ENCODE results near the gene MKRN2OS.

Gene MKRN2OS

DNA sequence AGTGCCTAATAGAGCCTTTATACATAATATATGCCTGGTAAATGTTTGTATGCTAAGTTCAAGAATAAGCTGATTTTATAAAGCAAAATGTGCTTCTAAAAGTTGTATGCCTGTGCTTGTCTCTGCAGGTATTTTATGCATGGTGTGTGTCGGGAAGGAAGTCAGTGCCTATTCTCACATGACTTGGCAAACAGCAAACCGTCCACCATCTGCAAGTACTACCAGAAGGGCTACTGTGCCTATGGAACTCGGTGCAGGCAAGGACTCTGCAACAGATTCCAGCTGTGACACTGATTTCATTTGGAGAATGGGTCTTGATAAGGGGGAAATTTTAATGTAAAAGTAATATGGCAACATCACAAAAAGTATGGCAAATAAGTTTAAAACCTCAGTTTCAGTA is 23.4 kb upstream of the MKRN2OS start:
- H3K4me1 ChIP-seq (ENCODE audit: control extremely low read depth in 1 of 4, control insufficient read depth in 4 of 4, insufficient read depth in 4 of 4, low read length in 3 of 4) = no peaks in the 10 kb centered on the region
- 95% methylated on average over 3 of the region's 3 CpGs for WGBS (ENCODE audit: insufficient coverage)
- CTCF ChIA-PET = interaction anchor here (1.2 to 1.4 kb wide), 2 partner anchors 13 to 39 kb away, joined by 3 read pairs; no protein-coding TSS in a partner anchor
- no peak overlapping the region for H3K4me3 ChIP-seq (ENCODE audit: control insufficient read depth in 1 of 7, extremely low read depth in 1 of 7, insufficient read depth in 4 of 7, low read depth in 2 of 7, low read length in 6 of 7)
- POLR2A ChIA-PET = no interaction called here
- no peak for DNase-seq
- peaks cover 0 to 17% (median 5%) of the 10 kb centered on the region in 5 experiments for H3K9me3 ChIP-seq (ENCODE audit: control extremely low read depth in 1 of 5, control insufficient read depth in 4 of 5, insufficient read depth in 2 of 5, low read depth in 1 of 5, low read length in 4 of 5)
- no peaks in the 10 kb centered on the region for H3K27me3 ChIP-seq (replicated peaks in 2 of 5; ENCODE audit: control insufficient read depth in 4 of 5, insufficient read depth in 5 of 5, low read length in 4 of 5)
- H3K27ac ChIP-seq (ENCODE audit: insufficient read depth in 1 of 2, low read depth in 1 of 2, low read length in 2 of 2, poor library complexity in 1 of 2, severe bottlenecking in 2 of 2) = no peak overlapping the region
- peaks cover 16 to 41% (median 38%) of the 10 kb centered on the region in 4 experiments for H3K36me3 ChIP-seq (ENCODE audit: control insufficient read depth in 4 of 4, insufficient read depth in 4 of 4, low read length in 3 of 4)

DNA sequence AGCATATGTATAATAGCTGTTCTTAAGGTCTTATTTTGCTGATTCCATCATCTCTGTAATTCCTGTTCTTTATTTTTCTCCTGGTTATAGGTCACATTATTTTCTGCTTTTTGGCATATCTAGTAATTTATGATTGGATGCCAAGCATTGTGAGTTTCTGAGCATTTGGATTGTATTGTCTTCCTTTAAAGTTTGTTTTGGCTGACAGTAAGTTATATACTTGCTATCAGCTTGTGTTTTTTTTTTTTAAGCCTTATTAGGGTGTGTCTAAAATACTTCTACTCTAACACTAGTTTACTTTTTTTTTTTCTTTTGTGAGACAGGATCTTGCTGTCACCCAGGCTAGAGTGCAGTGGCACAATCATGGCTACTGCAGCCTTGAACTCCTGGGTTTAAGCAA is 21.7 kb upstream of the MKRN2OS start:
- H3K4me1 ChIP-seq (ENCODE audit: control extremely low read depth in 1 of 4, control insufficient read depth in 4 of 4, insufficient read depth in 4 of 4, low read length in 3 of 4) = no peaks in the 10 kb centered on the region
- no peak overlapping the region for H3K27ac ChIP-seq (ENCODE audit: insufficient read depth in 1 of 2, low read depth in 1 of 2, low read length in 2 of 2, poor library complexity in 1 of 2, severe bottlenecking in 2 of 2)
- H3K4me3 ChIP-seq (ENCODE audit: control insufficient read depth in 1 of 7, extremely low read depth in 1 of 7, insufficient read depth in 4 of 7, low read depth in 2 of 7, low read length in 6 of 7) = no peak overlapping the region
- H3K9me3 ChIP-seq (ENCODE audit: control extremely low read depth in 1 of 5, control insufficient read depth in 4 of 5, insufficient read depth in 2 of 5, low read depth in 1 of 5, low read length in 4 of 5) = peaks cover 0 to 17% (median 5%) of the 10 kb centered on the region in 5 experiments
- POLR2A ChIA-PET = no interaction called here
- no peaks in the 10 kb centered on the region for H3K27me3 ChIP-seq (replicated peaks in 2 of 5; ENCODE audit: control insufficient read depth in 4 of 5, insufficient read depth in 5 of 5, low read length in 4 of 5)
- no peak for DNase-seq
- H3K36me3 ChIP-seq (ENCODE audit: control insufficient read depth in 4 of 4, insufficient read depth in 4 of 4, low read length in 3 of 4) = peaks cover 15 to 30% (median 25%) of the 10 kb centered on the region in 4 experiments
- CTCF ChIA-PET = no interaction called here

DNA sequence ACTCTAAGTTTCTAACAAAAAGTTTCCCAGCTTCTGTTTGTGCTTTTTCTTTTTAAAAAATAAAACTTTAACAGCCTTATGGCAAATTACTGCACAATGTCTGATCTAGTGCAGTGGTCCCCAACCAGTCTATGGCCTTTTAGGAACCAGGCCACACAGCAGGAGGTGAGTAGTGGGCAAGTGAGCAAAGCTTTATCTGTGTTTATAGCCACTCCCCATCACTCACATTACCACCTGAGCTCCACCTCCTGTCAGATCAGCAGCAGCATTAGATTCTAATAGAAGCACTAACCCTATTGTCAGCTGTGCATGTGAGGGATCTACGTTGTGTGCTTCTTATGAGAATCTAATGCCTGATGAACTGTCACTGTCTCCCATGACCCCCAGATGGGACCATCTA is 17.2 kb upstream of the MKRN2OS start:
- ChIA-PET CTCF (interaction anchor here (0.9 kb wide), 1 partner anchor 12 kb away, joined by 3 read pairs; no protein-coding TSS in a partner anchor), POLR2A (no interaction called here)
- Histone ChIP-seq H3K4me3 (ENCODE audit: control insufficient read depth in 1 of 7, extremely low read depth in 1 of 7, insufficient read depth in 4 of 7, low read depth in 2 of 7, low read length in 6 of 7) (no peak overlapping the region), H3K36me3 (ENCODE audit: control insufficient read depth in 4 of 4, insufficient read depth in 4 of 4, low read length in 3 of 4) (peaks cover 0 to 2% (median 0%) of the 10 kb centered on the region in 4 experiments), H3K9me3 (ENCODE audit: control extremely low read depth in 1 of 5, control insufficient read depth in 4 of 5, insufficient read depth in 2 of 5, low read depth in 1 of 5, low read length in 4 of 5) (peaks cover 0 to 17% (median 5%) of the 10 kb centered on the region in 5 experiments), H3K4me1 (ENCODE audit: control extremely low read depth in 1 of 4, control insufficient read depth in 4 of 4, insufficient read depth in 4 of 4, low read length in 3 of 4) (peaks cover 5 to 26% (median 13%) of the 10 kb centered on the region in 4 experiments), H3K27me3 (replicated peaks in 2 of 5; ENCODE audit: control insufficient read depth in 4 of 5, insufficient read depth in 5 of 5, low read length in 4 of 5) (no peaks in the 10 kb centered on the region), H3K27ac (ENCODE audit: insufficient read depth in 1 of 2, low read depth in 1 of 2, low read length in 2 of 2, poor library complexity in 1 of 2, severe bottlenecking in 2 of 2) (no peak overlapping the region)
- DNase-seq = no peak
- WGBS (ENCODE audit: insufficient coverage) = no CpG with 5 or more reads among the region's 1 CpG

DNA sequence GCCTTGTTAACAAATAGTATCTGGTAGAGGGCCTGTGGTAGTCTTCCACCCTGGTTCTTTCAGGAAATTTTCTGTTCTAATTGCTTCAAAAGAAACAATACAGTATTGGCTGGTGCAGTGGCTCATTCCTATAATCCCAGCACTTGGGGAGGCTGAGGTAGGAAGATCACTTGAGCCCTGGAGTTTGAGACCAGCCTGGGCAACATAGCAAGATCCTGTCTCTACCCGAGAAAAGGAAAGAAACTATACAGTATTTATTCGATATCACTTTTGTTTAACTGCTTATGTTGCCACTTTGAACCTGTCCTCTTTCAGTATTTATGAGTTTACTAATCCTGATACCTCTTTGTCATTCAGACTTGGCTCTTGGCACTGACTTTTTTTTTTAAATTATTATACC is 16.1 kb upstream of the MKRN2OS start:
- 88% methylated on average over 2 of the region's 2 CpGs for WGBS (ENCODE audit: insufficient coverage)
- Histone ChIP-seq H3K9me3 (ENCODE audit: control extremely low read depth in 1 of 5, control insufficient read depth in 4 of 5, insufficient read depth in 2 of 5, low read depth in 1 of 5, low read length in 4 of 5) (peaks cover 0 to 10% (median 5%) of the 10 kb centered on the region in 5 experiments), H3K36me3 (ENCODE audit: control insufficient read depth in 4 of 4, insufficient read depth in 4 of 4, low read length in 3 of 4) (peaks cover 0 to 2% (median 0%) of the 10 kb centered on the region in 4 experiments), H3K4me3 (ENCODE audit: control insufficient read depth in 1 of 7, extremely low read depth in 1 of 7, insufficient read depth in 4 of 7, low read depth in 2 of 7, low read length in 6 of 7) (no peak overlapping the region), H3K27ac (ENCODE audit: insufficient read depth in 1 of 2, low read depth in 1 of 2, low read length in 2 of 2, poor library complexity in 1 of 2, severe bottlenecking in 2 of 2) (no peak overlapping the region), H3K4me1 (ENCODE audit: control extremely low read depth in 1 of 4, control insufficient read depth in 4 of 4, insufficient read depth in 4 of 4, low read length in 3 of 4) (peaks cover 5 to 29% (median 14%) of the 10 kb centered on the region in 4 experiments), H3K27me3 (replicated peaks in 2 of 5; ENCODE audit: control insufficient read depth in 4 of 5, insufficient read depth in 5 of 5, low read length in 4 of 5) (no peaks in the 10 kb centered on the region)
- no peak for DNase-seq
- POLR2A ChIA-PET = no interaction called here
- CTCF ChIA-PET = no interaction called here

DNA sequence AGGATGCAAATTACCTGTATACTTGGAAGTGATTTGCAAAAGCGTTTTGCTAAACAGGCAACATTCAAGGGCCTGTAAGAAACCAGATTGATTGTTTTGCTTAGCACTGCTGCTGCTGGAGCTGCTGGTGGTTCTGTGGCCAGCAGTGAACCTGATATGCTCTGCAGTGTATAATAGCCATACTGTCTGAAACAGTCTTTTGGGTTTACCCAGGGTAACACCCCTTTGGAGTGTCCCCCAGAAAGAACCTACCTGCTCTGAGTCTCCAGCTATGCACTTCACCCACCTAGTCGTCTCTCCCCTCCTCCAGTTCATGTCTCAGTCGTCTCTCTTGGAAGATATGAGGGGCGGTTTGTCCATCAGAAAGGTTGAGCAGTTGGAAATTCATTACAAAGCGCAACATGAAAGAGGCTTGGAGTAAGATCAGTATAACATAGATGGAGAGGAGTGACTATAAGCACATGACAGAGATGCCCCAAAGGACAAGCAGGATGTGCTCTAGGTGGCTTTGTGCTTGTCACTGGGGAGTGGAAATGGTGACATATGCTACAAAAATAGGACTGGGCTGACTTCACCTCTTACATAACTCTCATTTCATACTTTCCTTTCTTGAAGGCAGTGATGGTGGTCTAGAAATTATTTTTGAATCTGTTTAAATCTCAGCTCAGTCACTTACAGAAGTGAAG is 15.3 kb upstream of the MKRN2OS start:
- peak in 1 of 3 donors; percentile 13 for DNase-seq
- H3K9me3 ChIP-seq (ENCODE audit: control extremely low read depth in 1 of 5, control insufficient read depth in 4 of 5, insufficient read depth in 2 of 5, low read depth in 1 of 5, low read length in 4 of 5) = peaks cover 0 to 3% (median 0%) of the 10 kb centered on the region in 5 experiments
- peaks cover 0 to 1% (median 0%) of the 10 kb centered on the region in 5 experiments for H3K27me3 ChIP-seq (replicated peaks in 2 of 5; ENCODE audit: control insufficient read depth in 4 of 5, insufficient read depth in 5 of 5, low read length in 4 of 5)
- no peak overlapping the region for H3K4me3 ChIP-seq (ENCODE audit: control insufficient read depth in 1 of 7, extremely low read depth in 1 of 7, insufficient read depth in 4 of 7, low read depth in 2 of 7, low read length in 6 of 7)
- H3K4me1 ChIP-seq (ENCODE audit: control extremely low read depth in 1 of 4, control insufficient read depth in 4 of 4, insufficient read depth in 4 of 4, low read length in 3 of 4) = peaks cover 5 to 34% (median 17%) of the 10 kb centered on the region in 4 experiments
- H3K36me3 ChIP-seq (ENCODE audit: control insufficient read depth in 4 of 4, insufficient read depth in 4 of 4, low read length in 3 of 4) = peaks cover 0 to 2% (median 0%) of the 10 kb centered on the region in 4 experiments
- CTCF ChIA-PET = no interaction called here
- POLR2A ChIA-PET = no interaction called here
- 93% methylated on average over 3 of the region's 5 CpGs for whole genome bisulfite sequencing (ENCODE audit: insufficient coverage)
- H3K27ac ChIP-seq (ENCODE audit: insufficient read depth in 1 of 2, low read depth in 1 of 2, low read length in 2 of 2, poor library complexity in 1 of 2, severe bottlenecking in 2 of 2) = no peak overlapping the region

DNA sequence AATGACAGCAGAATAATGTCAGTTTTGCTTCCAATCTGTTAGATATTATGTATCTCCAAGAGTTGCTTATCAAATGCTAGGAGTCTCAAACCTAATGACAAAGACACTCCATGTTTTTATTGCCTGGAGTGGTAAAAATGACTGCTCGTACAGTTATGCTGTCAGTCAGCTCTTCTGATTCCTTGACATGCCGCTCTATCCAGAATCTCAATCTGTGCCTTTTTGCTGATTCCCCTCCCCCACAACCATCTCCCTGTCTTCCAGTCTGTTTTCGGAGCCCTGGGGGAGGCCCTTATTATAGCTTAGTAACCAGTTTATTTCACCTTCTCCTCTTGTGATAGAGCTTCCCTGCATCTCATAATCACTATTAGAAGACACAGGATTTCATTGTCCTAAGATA is 14.2 kb upstream of the MKRN2OS start:
- POLR2A ChIA-PET = interaction anchor here (0.7 kb wide), 1 partner anchor 220 kb away, joined by 3 read pairs; no protein-coding TSS in a partner anchor

DNA sequence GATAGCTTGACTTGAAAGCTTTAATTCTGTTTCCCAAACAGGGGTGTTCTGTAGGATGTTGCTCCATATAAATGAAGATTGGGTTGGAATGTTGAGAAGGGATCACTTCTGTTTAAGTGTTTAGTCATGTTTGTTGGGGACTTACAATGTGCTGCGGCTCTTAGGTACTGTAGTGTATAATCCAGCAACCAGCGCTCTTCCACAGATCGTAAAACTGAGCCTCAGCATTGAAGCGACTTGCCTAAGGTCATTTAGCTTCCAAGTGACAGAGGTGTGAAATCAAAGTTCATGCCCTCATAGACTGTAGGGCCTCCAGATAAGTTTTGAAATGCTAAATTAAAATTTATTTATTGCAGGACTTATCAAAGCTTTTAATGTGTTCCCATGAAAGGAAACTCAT is 13.4 kb upstream of the MKRN2OS start:
- WGBS (ENCODE audit: insufficient coverage) = 100% methylated on average over 4 of the region's 4 CpGs
- ChIA-PET POLR2A (interaction anchor here (0.7 kb wide), 1 partner anchor 221 kb away, joined by 3 read pairs; no protein-coding TSS in a partner anchor), CTCF (interaction anchor here (1.1 to 2.2 kb wide), 2 partner anchors 17 to 436 kb away, joined by 3 to 7 read pairs; no protein-coding TSS in a partner anchor)
- Histone ChIP-seq H3K9me3 (ENCODE audit: control extremely low read depth in 1 of 5, control insufficient read depth in 4 of 5, insufficient read depth in 2 of 5, low read depth in 1 of 5, low read length in 4 of 5) (no peaks in the 10 kb centered on the region), H3K4me1 (ENCODE audit: control extremely low read depth in 1 of 4, control insufficient read depth in 4 of 4, insufficient read depth in 4 of 4, low read length in 3 of 4) (peaks cover 5 to 41% (median 20%) of the 10 kb centered on the region in 4 experiments), H3K27ac (ENCODE audit: insufficient read depth in 1 of 2, low read depth in 1 of 2, low read length in 2 of 2, poor library complexity in 1 of 2, severe bottlenecking in 2 of 2) (no peak overlapping the region), H3K27me3 (replicated peaks in 2 of 5; ENCODE audit: control insufficient read depth in 4 of 5, insufficient read depth in 5 of 5, low read length in 4 of 5) (peaks cover 0 to 16% (median 0%) of the 10 kb centered on the region in 5 experiments), H3K4me3 (ENCODE audit: control insufficient read depth in 1 of 7, extremely low read depth in 1 of 7, insufficient read depth in 4 of 7, low read depth in 2 of 7, low read length in 6 of 7) (peak overlapping the region in 2 of 7 experiments; percentile 26 to 91), H3K36me3 (ENCODE audit: control insufficient read depth in 4 of 4, insufficient read depth in 4 of 4, low read length in 3 of 4) (no peaks in the 10 kb centered on the region)
- DNase-seq = no peak

More for the DNA sequence above, 14.2 kb upstream of the MKRN2OS start:
- no peak for DNase-seq
- peaks cover 5 to 36% (median 17%) of the 10 kb centered on the region in 4 experiments for H3K4me1 ChIP-seq (ENCODE audit: control extremely low read depth in 1 of 4, control insufficient read depth in 4 of 4, insufficient read depth in 4 of 4, low read length in 3 of 4)
- CTCF ChIA-PET = interaction anchor here (1.1 to 2.2 kb wide), 2 partner anchors 17 to 435 kb away, joined by 3 to 7 read pairs; no protein-coding TSS in a partner anchor
- H3K36me3 ChIP-seq (ENCODE audit: control insufficient read depth in 4 of 4, insufficient read depth in 4 of 4, low read length in 3 of 4) = no peaks in the 10 kb centered on the region
- H3K27ac ChIP-seq (ENCODE audit: insufficient read depth in 1 of 2, low read depth in 1 of 2, low read length in 2 of 2, poor library complexity in 1 of 2, severe bottlenecking in 2 of 2) = no peak overlapping the region
- no peak overlapping the region for H3K4me3 ChIP-seq (ENCODE audit: control insufficient read depth in 1 of 7, extremely low read depth in 1 of 7, insufficient read depth in 4 of 7, low read depth in 2 of 7, low read length in 6 of 7)
- H3K27me3 ChIP-seq (replicated peaks in 2 of 5; ENCODE audit: control insufficient read depth in 4 of 5, insufficient read depth in 5 of 5, low read length in 4 of 5) = peaks cover 0 to 8% (median 0%) of the 10 kb centered on the region in 5 experiments
- H3K9me3 ChIP-seq (ENCODE audit: control extremely low read depth in 1 of 5, control insufficient read depth in 4 of 5, insufficient read depth in 2 of 5, low read depth in 1 of 5, low read length in 4 of 5) = no peaks in the 10 kb centered on the region
- 100% methylated on average over 3 of the region's 3 CpGs for WGBS (ENCODE audit: insufficient coverage)
